Mammary epithelial cell (primary cell): ENCODE measurements around the gene ELAC2.

ENCODE experiments used
- EZH2 ChIP-seq: IDR thresholded peaks from 2 replicates; pipeline ENCODE4 v1.6.1; 2012; ENCODE audit warnings: low read length, inconsistent platforms, borderline replicate concordance
- TF ChIP-seq, protein P1 (sequence below), 2 donors: IDR thresholded peaks in 1 of 2; conservative IDR thresholded peaks in 1 of 2; 2 replicates each; pipeline ENCODE4 v1.5.1; 2011 to 2012; ENCODE audit warnings: inconsistent platforms in 2 of 2, low read length in 2 of 2, mild to moderate bottlenecking in 2 of 2, control low read depth in 1 of 2, low read depth in 1 of 2; ENCODE audit not compliant: insufficient read depth in 1 of 2; ENCODE audit errors: extremely low read depth in 1 of 2

DNA sequence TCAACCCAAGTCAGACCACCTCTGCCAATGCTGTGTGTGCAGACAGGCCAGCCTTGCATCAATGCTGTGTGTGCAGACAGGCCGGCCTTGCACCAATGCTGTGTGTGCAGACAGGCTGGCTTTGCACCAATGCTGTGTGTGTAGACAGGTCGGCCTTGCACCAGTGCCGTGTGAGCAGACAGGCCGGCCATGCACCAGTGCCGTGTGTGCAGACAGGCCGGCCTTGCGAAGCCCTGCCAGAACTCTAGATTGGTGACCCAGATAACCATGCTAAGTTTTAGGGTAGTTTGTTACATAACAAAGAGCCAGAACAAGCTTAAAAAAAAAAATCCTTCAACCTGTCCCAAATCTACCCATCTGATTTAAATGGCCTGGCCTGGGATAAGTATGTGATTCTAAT lies 54.3 kb downstream of the ELAC2 start:
- TF ChIP-seq, protein P1, sequence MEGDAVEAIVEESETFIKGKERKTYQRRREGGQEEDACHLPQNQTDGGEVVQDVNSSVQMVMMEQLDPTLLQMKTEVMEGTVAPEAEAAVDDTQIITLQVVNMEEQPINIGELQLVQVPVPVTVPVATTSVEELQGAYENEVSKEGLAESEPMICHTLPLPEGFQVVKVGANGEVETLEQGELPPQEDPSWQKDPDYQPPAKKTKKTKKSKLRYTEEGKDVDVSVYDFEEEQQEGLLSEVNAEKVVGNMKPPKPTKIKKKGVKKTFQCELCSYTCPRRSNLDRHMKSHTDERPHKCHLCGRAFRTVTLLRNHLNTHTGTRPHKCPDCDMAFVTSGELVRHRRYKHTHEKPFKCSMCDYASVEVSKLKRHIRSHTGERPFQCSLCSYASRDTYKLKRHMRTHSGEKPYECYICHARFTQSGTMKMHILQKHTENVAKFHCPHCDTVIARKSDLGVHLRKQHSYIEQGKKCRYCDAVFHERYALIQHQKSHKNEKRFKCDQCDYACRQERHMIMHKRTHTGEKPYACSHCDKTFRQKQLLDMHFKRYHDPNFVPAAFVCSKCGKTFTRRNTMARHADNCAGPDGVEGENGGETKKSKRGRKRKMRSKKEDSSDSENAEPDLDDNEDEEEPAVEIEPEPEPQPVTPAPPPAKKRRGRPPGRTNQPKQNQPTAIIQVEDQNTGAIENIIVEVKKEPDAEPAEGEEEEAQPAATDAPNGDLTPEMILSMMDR (conservative IDR thresholded peaks at IDR 0.05 in 1 of 2, IDR thresholded peaks at IDR 0.05 in 1 of 2; ENCODE audit: extremely low read depth in 1 of 2, insufficient read depth in 1 of 2, low read depth in 1 of 2, low read length in 2 of 2) = no peak
- TF ChIP-seq EZH2 = no peak
